ENCODE results near the gene CNN2. TPM values are rescaled to one million over a fixed set of nuclear protein-coding genes. Genes with fewer than 3 reads are reported as not detected.
"Not testable (repeated sequence)": the region's sequence is repeated elsewhere in the genome, so short reads cannot be mapped to it uniquely, and the experiment has no call there.

CNN2 gene
- total and polyA plus RNA-seq, 2 of the 8 experiments (the other 6 are each of a cell fraction or from before 2014, with no cell fraction given), result 189 to 551 TPM

- not testable (repeated sequence) for H3K56ac ChIP-seq (replicated peaks; ENCODE audit: insufficient read length, low read depth, low read length); H3K23ac ChIP-seq (ENCODE audit: insufficient read length); H4K91ac ChIP-seq (replicated peaks; ENCODE audit: insufficient read length, low read length); H2AK5ac ChIP-seq (ENCODE audit: low read depth, low read length); H3K27ac ChIP-seq (ENCODE audit: low read depth, low read length); H3K27me3 ChIP-seq (replicated peaks in 1 of 4; ENCODE audit: control insufficient read depth in 3 of 4, extremely low read depth in 1 of 4, insufficient read depth in 3 of 4, low read length in 3 of 4); H4K8ac ChIP-seq (ENCODE audit: extremely low read depth, insufficient read depth, low read length); H2BK12ac ChIP-seq (ENCODE audit: low read depth, low read length); H2BK120ac ChIP-seq (replicated peaks; ENCODE audit: low read depth, low read length); H3K4me2 ChIP-seq (ENCODE audit: insufficient read depth in 1 of 2, low read depth in 2 of 2, low read length in 2 of 2); H3K9ac ChIP-seq (replicated peaks in 1 of 4; ENCODE audit: extremely low read depth in 1 of 4, low read depth in 3 of 4, low read length in 3 of 4); DNase-seq (ENCODE audit: low read depth in 1 of 2, low spot score in 2 of 2); H2AFZ ChIP-seq (ENCODE audit: low read length); H2BK5ac ChIP-seq (ENCODE audit: low read depth, low read length); H3K4me3 ChIP-seq (ENCODE audit: extremely low read depth in 1 of 4, insufficient read depth in 2 of 4, low read depth in 3 of 4, low read length in 4 of 4); H3K36me3 ChIP-seq (ENCODE audit: control insufficient read depth in 2 of 4, insufficient read depth in 4 of 4, low read length in 3 of 4); H3K9me3 ChIP-seq (ENCODE audit: insufficient read depth in 2 of 2, low read depth in 1 of 2, low read length in 1 of 2); H3K4ac ChIP-seq (replicated peaks; ENCODE audit: insufficient read length, low read depth, low read length); H4K5ac ChIP-seq (ENCODE audit: insufficient read length, low read depth, low read length); H2BK20ac ChIP-seq (ENCODE audit: low read length); H3K14ac ChIP-seq (ENCODE audit: insufficient read length); FAIRE-seq; H3K18ac ChIP-seq (ENCODE audit: extremely low read depth, low read length); H2BK15ac ChIP-seq (ENCODE audit: low read length)
- H3K4me1 ChIP-seq (replicated peaks in 1 of 4; ENCODE audit: control insufficient read depth in 3 of 4, insufficient read depth in 4 of 4, low read length in 3 of 4), result peaks cover 0 to 15% (median 11%) of the 10 kb centered on the region in 4 experiments; a peak in 6 of 7 replicates
- H3K79me2 ChIP-seq (ENCODE audit: control insufficient read depth in 1 of 2, insufficient read depth in 2 of 2, low read length in 2 of 2), result peaks cover 20 to 43% of the 10 kb centered on the region in 2 experiments
- peaks cover 9 to 14% of the 10 kb centered on the region in 2 experiments for H4K20me1 ChIP-seq (replicated peaks in 1 of 2; ENCODE audit: control insufficient read depth in 1 of 2, insufficient read depth in 2 of 2, low read length in 2 of 2)
- H3K23me2 ChIP-seq (ENCODE audit: low read depth, low read length), result peaks cover 20% of the 10 kb centered on the region
- ChIA-PET POLR2A (ENCODE audit: partially characterized antibody) (interaction anchor here (1.3 to 12.8 kb wide), 3 partner anchors 8 to 19 kb away, joined by 3 to 509 read pairs (median 8); partner anchors contain the start of gene ABCA7), CTCF (ENCODE audit: partially characterized antibody) (interaction anchor here (0.6 kb wide), 1 partner anchor 45 kb away, joined by 3 read pairs; no protein-coding TSS in a partner anchor)
- WGBS, 2 experiments (ENCODE audit: extremely low coverage in 1 of 2, insufficient coverage in 1 of 2, insufficient read length in 1 of 2, insufficient replicate concordance in 2 of 2, low coverage in 1 of 2, low lambda C conversion rate in 2 of 2, missing lambda C conversion rate in 1 of 2), result 94% methylated on average over 5 of the region's 5 CpGs; no CpG with 5 or more reads in 1 of the 2 experiments
- peaks cover 11% of the 10 kb centered on the region for H3K79me1 ChIP-seq (ENCODE audit: low read depth, low read length)
These were observed 2.6 kb upstream of the CNN2 start for GRCh38 chr19:1023883-1024188.

GRCh38 chr19:1025080-1025479 lies 1.3 kb upstream of the CNN2 start:
- H3K18ac ChIP-seq (ENCODE audit: extremely low read depth, low read length); H3K9me3 ChIP-seq (ENCODE audit: insufficient read depth in 2 of 2, low read depth in 1 of 2, low read length in 1 of 2); DNase-seq (ENCODE audit: low read depth in 1 of 2, low spot score in 2 of 2); H3K27me3 ChIP-seq (replicated peaks in 1 of 4; ENCODE audit: control insufficient read depth in 3 of 4, extremely low read depth in 1 of 4, insufficient read depth in 3 of 4, low read length in 3 of 4); H2AFZ ChIP-seq (ENCODE audit: low read length); H4K8ac ChIP-seq (ENCODE audit: extremely low read depth, insufficient read depth, low read length); H3K4me2 ChIP-seq (ENCODE audit: insufficient read depth in 1 of 2, low read depth in 2 of 2, low read length in 2 of 2); H2BK15ac ChIP-seq (ENCODE audit: low read length); H4K20me1 ChIP-seq (replicated peaks in 1 of 2; ENCODE audit: control insufficient read depth in 1 of 2, insufficient read depth in 2 of 2, low read length in 2 of 2); H2BK20ac ChIP-seq (ENCODE audit: low read length); H3K36me3 ChIP-seq (ENCODE audit: control insufficient read depth in 2 of 4, insufficient read depth in 4 of 4, low read length in 3 of 4); H4K5ac ChIP-seq (ENCODE audit: insufficient read length, low read depth, low read length); H3K79me1 ChIP-seq (ENCODE audit: low read depth, low read length); H3K4ac ChIP-seq (replicated peaks; ENCODE audit: insufficient read length, low read depth, low read length); H3K14ac ChIP-seq (ENCODE audit: insufficient read length); H3K4me3 ChIP-seq (ENCODE audit: extremely low read depth in 1 of 4, insufficient read depth in 2 of 4, low read depth in 3 of 4, low read length in 4 of 4); H2AK5ac ChIP-seq (ENCODE audit: low read depth, low read length); H3K23ac ChIP-seq (ENCODE audit: insufficient read length); H4K91ac ChIP-seq (replicated peaks; ENCODE audit: insufficient read length, low read length); H2BK5ac ChIP-seq (ENCODE audit: low read depth, low read length); H2BK120ac ChIP-seq (replicated peaks; ENCODE audit: low read depth, low read length); H3K27ac ChIP-seq (ENCODE audit: low read depth, low read length); H3K9ac ChIP-seq (replicated peaks in 1 of 4; ENCODE audit: extremely low read depth in 1 of 4, low read depth in 3 of 4, low read length in 3 of 4); H2BK12ac ChIP-seq (ENCODE audit: low read depth, low read length); H3K56ac ChIP-seq (replicated peaks; ENCODE audit: insufficient read length, low read depth, low read length); FAIRE-seq: not testable (repeated sequence)
- CTCF ChIA-PET (ENCODE audit: partially characterized antibody), result interaction anchor here (1.2 to 1.6 kb wide), 3 partner anchors 8 to 101 kb away, joined by 3 read pairs; no protein-coding TSS in a partner anchor
- H3K23me2 ChIP-seq (ENCODE audit: low read depth, low read length), result peaks cover 16% of the 10 kb centered on the region
- POLR2A ChIA-PET (ENCODE audit: partially characterized antibody), result interaction anchor here (1.5 to 12.8 kb wide), 8 partner anchors 7 to 216 kb away, joined by 6 to 509 read pairs (median 36); partner anchors contain the start of genes ABCA7, ATP5F1D and WDR18
- WGBS, 2 experiments (ENCODE audit: extremely low coverage in 1 of 2, insufficient coverage in 1 of 2, insufficient read length in 1 of 2, insufficient replicate concordance in 2 of 2, low coverage in 1 of 2, low lambda C conversion rate in 2 of 2, missing lambda C conversion rate in 1 of 2), result 92% methylated on average over 6 of the region's 6 CpGs; no CpG with 5 or more reads in 1 of the 2 experiments
- H3K4me1 ChIP-seq (replicated peaks in 1 of 4; ENCODE audit: control insufficient read depth in 3 of 4, insufficient read depth in 4 of 4, low read length in 3 of 4), result peaks cover 0 to 13% (median 5%) of the 10 kb centered on the region in 4 experiments; a peak in 6 of 7 replicates
- H3K79me2 ChIP-seq (ENCODE audit: control insufficient read depth in 1 of 2, insufficient read depth in 2 of 2, low read length in 2 of 2), result peaks cover 9 to 42% of the 10 kb centered on the region in 2 experiments

Measured in H1 (cell line).